ENCODE measurements around the gene GPRIN3.

Gene GPRIN3

DNA sequence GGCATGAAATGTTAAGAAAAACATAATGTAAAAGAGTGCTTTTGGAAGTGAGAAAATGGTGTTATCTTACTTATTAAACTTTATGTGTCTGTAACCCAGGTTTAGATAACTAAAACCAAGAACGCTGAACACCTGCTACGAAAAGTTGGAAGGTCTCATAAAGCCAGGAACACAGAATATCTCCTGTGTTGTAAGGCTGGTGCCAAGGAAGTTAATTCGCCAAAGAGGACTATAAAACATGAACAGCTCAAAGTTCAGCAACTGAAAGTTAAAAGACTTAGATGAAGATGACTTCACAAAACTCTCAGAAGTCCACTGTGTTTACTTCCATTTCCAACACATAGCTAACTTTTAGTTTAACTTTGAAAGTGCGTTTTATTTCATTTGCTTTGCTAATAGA, 54.3 kb downstream of the GPRIN3 start:
- no peak for DNase-seq (ENCODE audit: extremely low read depth, low read depth)
- no peak overlapping the region for H3K4me3 ChIP-seq (replicated peaks; ENCODE audit: low read depth, low read length)
- no peak for TF ChIP-seq CTCF (IDR thresholded peaks at IDR 0.05; ENCODE audit: low read depth, low read length, missing control alignments)

DNA sequence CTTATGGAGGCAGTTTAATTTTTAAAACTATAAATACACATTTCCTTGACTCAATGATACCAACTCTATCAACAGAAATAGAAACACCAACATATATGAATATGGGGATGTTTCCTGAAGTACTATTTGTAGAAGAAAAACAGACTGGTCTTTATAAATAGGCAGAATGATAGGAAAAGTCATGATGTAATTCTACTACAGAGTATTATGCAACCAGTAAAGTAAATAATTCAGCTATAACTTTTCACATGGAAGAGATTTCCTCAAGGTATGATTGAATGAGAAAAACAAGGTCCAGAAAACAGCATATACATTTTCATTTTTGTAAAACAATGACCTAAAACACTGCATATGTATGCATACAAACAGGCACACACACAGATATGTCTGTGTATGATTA, 56.2 kb downstream of the GPRIN3 start:
- no peak for TF ChIP-seq CTCF (IDR thresholded peaks at IDR 0.05; ENCODE audit: low read depth, low read length, missing control alignments)
- DNase-seq (ENCODE audit: extremely low read depth, low read depth) = no peak
- no peak overlapping the region for H3K4me3 ChIP-seq (replicated peaks; ENCODE audit: low read depth, low read length)

DNA sequence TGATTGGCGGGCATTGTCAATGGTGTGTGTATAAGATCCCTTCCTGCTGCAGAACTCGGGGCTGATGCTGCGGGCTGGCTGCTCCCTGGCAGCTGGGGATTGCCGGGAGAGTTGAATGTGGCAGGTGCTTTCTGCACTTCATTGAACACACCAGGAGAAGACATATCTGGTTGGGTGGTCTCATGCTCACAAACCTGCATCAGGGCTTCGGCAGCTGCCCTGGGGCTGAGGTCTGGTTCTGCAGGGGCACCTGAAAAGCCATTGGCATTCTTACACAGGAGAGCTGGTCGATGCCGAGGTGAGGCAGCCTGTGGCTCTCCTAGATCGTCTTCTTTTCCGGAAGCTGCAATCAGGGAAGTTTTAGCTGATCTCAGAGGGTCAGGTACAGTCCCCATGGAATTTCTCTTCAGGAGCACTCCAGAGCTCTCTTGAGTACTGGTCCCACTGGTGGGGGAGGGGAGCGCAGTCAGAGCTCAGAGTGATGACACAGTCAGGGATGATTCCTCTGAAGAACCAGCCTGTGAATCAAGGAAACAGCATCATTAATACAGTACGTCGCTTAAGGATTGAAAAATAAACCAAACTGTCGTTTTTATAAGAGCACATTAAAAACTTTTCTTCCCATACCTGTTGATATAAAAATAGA, 57.8 kb downstream of the GPRIN3 start:
- H3K4me3 ChIP-seq (replicated peaks; ENCODE audit: low read depth, low read length) = no peak overlapping the region
- no peak for DNase-seq (ENCODE audit: extremely low read depth, low read depth)
- TF ChIP-seq CTCF (IDR thresholded peaks at IDR 0.05; ENCODE audit: low read depth, low read length, missing control alignments) = no peak

GRCh38 chr4:89249313-89249712, 58.3 kb downstream of the GPRIN3 start:
- DNase-seq (ENCODE audit: extremely low read depth, low read depth) = no peak
- TF ChIP-seq CTCF (IDR thresholded peaks at IDR 0.05; ENCODE audit: low read depth, low read length, missing control alignments) = no peak

GRCh38 chr4:89248879-89249281, 58.7 kb downstream of the GPRIN3 start:
- no peak for DNase-seq (ENCODE audit: extremely low read depth, low read depth)
- no peak for TF ChIP-seq CTCF (IDR thresholded peaks at IDR 0.05; ENCODE audit: low read depth, low read length, missing control alignments)

More at GRCh38 chr4:89249313-89249712, 58.3 kb downstream of the GPRIN3 start:
- H3K4me3 ChIP-seq (replicated peaks; ENCODE audit: low read depth, low read length) = no peak overlapping the region

GRCh38 chr4:89247951-89248350, 59.6 kb downstream of the GPRIN3 start:
- TF ChIP-seq CTCF (IDR thresholded peaks at IDR 0.05; ENCODE audit: low read depth, low read length, missing control alignments) = no peak
- no peak overlapping the region for H3K4me3 ChIP-seq (replicated peaks; ENCODE audit: low read depth, low read length)

More at GRCh38 chr4:89248879-89249281, 58.7 kb downstream of the GPRIN3 start:
- H3K4me3 ChIP-seq (replicated peaks; ENCODE audit: low read depth, low read length) = no peak overlapping the region

GRCh38 chr4:89245459-89245858, 62.1 kb downstream of the GPRIN3 start:
- DNase-seq (ENCODE audit: extremely low read depth, low read depth) = no peak
- TF ChIP-seq CTCF (IDR thresholded peaks at IDR 0.05; ENCODE audit: low read depth, low read length, missing control alignments) = no peak
- H3K4me3 ChIP-seq (replicated peaks; ENCODE audit: low read depth, low read length) = no peak overlapping the region

More at GRCh38 chr4:89247951-89248350, 59.6 kb downstream of the GPRIN3 start:
- no peak for DNase-seq (ENCODE audit: extremely low read depth, low read depth)

Data from HFF-Myc (cell line).